HG02943 (cell line): Measurements from ENCODE around the gene PCTP.

ENCODE experiments used
- ATAC-seq: cut with Tn5 transposase; IDR thresholded peaks from one replicate; pipeline ENCODE4 v1.9.1; 2021; ENCODE audit warnings: mild to moderate bottlenecking, low read depth, moderate library complexity; ENCODE audit not compliant: unreplicated experiment

The PCTP gene

GRCh38 chr17:55785181-55785580 is 34.3 kb downstream of the PCTP start:
- ATAC-seq, result no peak

GRCh38 chr17:55793272-55793671 is 42.4 kb downstream of the PCTP start:
- ATAC-seq, result no peak

GRCh38 chr17:55794725-55795482 is 44.1 kb downstream of the PCTP start:
- ATAC-seq, result no peak

GRCh38 chr17:55806745-55807495 is 56.1 kb downstream of the PCTP start:
- no peak for ATAC-seq

GRCh38 chr17:55811536-55811935 is 60.7 kb downstream of the PCTP start:
- ATAC-seq, result no peak

- no peak for ATAC-seq
Measured at GRCh38 chr17:55812323-55812722, 61.5 kb downstream of the PCTP start.

- no peak for ATAC-seq
Measured at GRCh38 chr17:55813944-55814343, 63.1 kb downstream of the PCTP start.

GRCh38 chr17:55814377-55814776 is 63.5 kb downstream of the PCTP start:
- ATAC-seq, result no peak

GRCh38 chr17:55816532-55817396 is 65.9 kb downstream of the PCTP start:
- no peak for ATAC-seq

GRCh38 chr17:55817397-55817709 is 66.5 kb downstream of the PCTP start:
- ATAC-seq, result no peak

- no peak for ATAC-seq
Measured at GRCh38 chr17:55818026-55818425, 67.2 kb downstream of the PCTP start.

- no peak for ATAC-seq
Measured at GRCh38 chr17:55818451-55819375, 67.9 kb downstream of the PCTP start.

- ATAC-seq, result no peak
Measured at GRCh38 chr17:55820675-55821074, 69.8 kb downstream of the PCTP start.

GRCh38 chr17:55822028-55822427 is 71.2 kb downstream of the PCTP start:
- ATAC-seq, result no peak

- ATAC-seq, result no peak
Measured at GRCh38 chr17:55825213-55825612, 74.4 kb downstream of the PCTP start.
